ENCODE data around the gene TRPM1.
A peak's percentile ranks its signal among the peaks of the same experiment; 100 is the strongest.

Gene TRPM1

DNA sequence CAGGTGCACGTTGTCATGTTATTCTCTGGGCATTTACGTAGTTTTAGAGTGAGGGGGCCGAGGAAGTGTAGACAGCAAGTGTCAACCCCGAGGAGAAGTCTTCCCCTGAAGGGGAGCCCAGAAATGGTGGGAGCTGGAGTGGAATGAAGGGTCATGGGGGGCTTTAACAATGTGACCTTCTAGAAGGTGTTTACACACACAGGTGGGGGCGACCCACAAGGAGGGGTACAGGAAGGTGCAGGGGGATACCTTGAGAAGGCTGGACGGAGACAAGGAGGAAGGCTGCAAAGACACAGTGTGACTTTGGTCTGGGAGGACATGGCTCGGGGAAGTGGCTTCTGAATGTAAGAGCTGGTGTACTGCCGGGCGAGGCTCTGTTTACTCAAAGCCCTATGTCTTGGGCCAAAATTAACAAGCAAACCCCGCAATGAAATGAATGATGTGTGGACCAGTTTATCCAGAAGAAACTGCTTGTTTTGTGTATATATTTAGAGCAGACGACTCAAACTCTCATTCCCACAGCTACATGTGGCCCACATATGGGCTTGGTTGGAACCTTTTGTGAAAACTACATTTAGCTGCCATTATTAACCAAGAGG lies 18.7 kb downstream of the TRPM1 start:
- DNase-seq (ENCODE audit: low spot score) = no peak

DNA sequence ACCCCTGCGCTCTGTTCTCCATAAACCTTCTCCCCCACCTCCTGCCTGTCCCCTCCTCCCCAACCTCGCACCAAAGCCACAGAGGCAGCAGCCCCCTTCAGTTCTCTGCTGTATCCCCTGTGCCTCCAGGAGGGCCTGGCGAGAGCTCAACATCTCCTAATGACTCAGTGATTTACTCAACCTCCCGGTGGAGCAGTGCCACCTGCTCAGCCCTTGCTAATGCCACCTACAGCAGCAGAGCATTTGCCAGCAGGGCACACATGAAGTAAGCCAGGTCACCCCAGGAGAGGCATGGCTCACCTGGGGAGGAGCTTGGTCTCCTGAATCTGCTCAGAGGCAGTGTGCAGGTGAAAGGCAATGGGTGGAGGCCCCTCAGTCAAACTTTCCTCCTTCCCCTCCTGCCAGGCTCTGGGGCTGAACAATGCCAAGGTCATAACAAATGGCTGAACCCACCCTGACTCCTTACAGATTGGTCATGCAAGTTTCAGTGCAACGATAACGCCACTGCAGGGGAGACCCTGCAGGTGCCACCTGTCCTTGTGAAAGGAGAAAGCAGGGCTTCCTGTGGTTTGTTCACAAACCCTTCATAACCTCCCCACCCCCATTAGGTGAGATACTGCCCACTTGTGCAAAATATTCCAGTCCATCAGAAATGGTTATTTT lies 19.8 kb downstream of the TRPM1 start:
- no peak for DNase-seq (ENCODE audit: low spot score)

- DNase-seq (ENCODE audit: low spot score) = no peak
Observed at GRCh38 chr15:31081056-31081455, 20.5 kb downstream of the TRPM1 start.

- peak; percentile 90 for DNase-seq (ENCODE audit: low spot score)
Observed at GRCh38 chr15:31080591-31081014, 20.9 kb downstream of the TRPM1 start.

GRCh38 chr15:31079519-31079918 lies 22.0 kb downstream of the TRPM1 start:
- no peak for DNase-seq (ENCODE audit: low spot score)

GRCh38 chr15:31078471-31078870 lies 23.1 kb downstream of the TRPM1 start:
- no peak for DNase-seq (ENCODE audit: low spot score)

DNA sequence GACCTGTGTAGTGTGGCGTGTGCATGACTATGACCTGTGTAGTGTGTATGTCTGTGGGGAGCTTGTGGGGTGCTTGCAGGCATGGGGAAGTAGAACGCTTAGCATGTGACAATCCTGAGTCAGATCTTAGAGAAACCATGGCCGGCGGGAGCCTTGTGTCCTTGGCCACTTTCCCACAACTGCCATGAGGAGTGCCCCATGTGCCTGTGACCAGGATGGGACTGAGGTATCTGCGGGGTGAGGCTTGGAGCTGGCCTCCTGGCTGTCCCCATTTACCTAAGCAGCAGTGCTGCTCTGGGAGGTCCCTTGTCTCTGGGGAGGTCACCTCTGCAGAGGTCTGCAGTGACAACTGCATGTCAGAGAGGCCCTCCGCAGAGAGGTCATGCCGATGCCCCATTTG lies 23.6 kb downstream of the TRPM1 start:
- no peak for DNase-seq (ENCODE audit: low spot score)

DNA sequence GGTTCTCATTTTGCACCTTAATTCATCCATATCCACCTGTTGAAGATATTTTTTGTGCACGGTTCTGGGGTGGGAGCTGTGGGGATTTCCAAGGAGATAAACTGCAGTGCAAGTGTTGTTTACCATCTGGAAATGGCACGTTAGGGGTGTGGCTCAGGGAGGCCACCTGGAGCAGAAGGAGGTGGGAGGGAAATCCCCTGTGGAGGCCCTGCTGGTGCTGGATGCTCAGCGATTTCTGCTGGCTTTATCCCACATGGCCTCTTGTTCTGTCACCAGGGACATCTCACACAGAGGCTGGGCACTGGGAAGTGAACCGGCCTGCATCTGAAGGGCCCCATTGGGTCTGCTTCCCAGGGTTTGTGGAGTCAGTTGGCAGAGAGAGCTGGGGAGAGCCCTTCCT lies 24.3 kb downstream of the TRPM1 start:
- DNase-seq (ENCODE audit: low spot score) = no peak

DNA sequence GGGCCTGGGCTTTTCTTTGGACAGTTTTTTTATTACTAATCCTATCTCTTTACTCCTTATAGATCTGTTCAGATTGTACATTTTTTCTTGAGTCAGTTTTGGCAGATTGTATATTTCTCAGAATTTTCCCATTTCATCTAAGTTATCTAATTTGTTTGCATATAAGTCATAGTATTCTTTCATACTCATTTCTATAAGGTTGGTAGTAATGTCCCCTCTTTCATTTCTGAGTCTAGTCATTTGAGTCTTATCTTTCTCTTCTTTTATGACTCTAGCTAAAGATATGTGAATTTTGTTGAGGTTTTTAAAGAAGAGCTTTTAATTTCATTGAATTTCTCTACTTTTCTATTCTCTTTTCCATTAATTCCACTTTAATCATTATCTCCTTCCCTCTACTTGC lies 27.2 kb downstream of the TRPM1 start:
- DNase-seq (ENCODE audit: low spot score) = no peak

GRCh38 chr15:31070867-31071266 lies 30.7 kb downstream of the TRPM1 start:
- no peak for DNase-seq (ENCODE audit: low spot score)

DNA sequence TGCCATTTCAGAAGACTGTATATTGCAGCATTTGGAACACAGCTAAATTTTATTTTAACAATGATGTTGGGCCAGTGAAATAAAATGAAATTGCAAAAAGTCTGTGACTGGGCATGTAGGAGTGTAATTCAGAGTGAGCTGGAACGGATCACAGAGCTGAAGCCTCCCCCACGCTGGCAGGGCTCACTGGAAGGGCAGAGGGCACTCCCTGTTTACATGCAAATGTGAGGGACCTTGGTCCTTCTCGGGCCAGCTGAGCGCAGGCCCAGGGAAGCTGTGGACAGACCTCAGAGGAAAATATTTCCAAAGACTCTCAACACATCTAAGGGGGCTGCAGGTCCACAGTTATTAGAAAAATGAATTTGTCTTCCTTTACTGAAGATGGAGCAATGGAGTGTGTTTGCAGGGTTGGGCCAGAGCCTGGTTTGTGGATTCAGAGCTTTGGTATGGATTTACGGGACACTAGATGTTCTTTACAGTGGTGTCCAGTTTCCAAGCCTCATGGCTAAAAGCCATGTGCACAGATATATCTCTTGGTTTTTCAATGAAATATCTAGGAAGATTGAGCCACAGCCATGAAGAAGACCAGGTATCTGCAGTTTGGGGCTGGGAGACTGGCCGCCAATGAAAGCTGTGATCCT lies 32.0 kb downstream of the TRPM1 start:
- DNase-seq (ENCODE audit: low spot score) = no peak

- no peak for DNase-seq (ENCODE audit: low spot score)
Observed at GRCh38 chr15:31067890-31068603, 33.5 kb downstream of the TRPM1 start.

DNA sequence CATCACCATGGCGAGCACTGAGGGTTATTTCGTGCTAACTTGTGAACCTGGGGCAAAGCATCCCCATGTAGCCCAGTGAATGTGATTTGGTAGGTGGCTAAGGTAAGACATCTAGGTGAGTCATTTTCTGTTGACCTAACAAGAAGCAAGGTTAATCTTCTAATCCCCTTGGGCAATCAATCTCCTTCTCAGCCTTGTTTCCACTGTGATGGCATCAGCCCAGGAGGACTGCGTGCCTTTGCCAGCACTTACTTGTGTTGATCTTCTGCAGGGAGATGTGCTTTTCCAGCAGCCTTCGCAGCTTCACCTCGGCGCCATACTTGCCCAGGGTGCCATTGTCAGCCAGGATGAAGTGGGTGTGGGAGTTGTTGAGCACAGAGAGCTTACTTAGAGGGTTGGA lies 35.7 kb downstream of the TRPM1 start:
- DNase-seq (ENCODE audit: low spot score) = no peak

DNA sequence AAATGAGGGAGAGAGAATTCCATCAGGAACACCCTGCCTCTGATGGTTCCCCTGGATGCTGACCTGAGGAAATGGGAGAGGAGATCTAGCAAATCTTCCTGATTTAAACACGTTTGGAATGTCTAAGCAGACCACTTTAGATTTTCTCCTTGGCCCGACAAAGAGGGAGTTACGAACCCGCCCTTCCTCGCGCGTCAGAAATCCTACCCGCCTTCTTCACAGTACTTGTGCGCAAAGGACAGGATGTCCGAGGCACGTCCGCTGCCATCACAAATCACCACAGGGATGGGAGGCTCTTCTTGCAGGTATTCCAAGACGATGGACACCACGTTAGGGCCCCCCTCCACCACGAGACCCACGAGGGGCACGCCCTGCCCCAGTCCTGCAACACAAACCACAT lies 38.6 kb downstream of the TRPM1 start:
- DNase-seq (ENCODE audit: low spot score) = no peak

DNA sequence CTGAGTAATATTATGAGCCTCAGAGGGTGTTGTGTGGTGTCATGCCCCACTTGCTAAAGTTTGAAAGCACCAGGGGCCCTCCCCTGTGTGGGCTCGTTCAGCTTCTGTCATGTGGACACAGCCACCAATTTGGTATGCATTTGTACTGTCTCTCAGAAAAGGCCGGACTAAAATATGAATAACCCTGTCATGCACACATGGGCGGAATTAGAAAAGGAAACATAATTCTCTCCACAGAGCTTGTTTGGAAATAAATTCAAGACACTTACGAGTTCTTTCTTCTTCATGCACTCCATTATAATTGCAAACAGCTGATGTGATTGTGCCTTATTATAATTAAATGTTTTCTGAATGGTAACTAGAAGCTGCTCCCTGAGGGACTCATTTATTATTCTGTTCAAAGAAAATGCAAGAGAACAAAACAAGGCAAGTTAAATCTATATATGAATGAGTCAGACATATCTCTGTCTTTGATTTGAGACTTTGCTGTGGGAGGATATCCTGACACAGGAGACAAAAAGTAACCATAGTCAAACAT lies 39.1 kb downstream of the TRPM1 start:
- no peak for DNase-seq (ENCODE audit: low spot score)

DNA sequence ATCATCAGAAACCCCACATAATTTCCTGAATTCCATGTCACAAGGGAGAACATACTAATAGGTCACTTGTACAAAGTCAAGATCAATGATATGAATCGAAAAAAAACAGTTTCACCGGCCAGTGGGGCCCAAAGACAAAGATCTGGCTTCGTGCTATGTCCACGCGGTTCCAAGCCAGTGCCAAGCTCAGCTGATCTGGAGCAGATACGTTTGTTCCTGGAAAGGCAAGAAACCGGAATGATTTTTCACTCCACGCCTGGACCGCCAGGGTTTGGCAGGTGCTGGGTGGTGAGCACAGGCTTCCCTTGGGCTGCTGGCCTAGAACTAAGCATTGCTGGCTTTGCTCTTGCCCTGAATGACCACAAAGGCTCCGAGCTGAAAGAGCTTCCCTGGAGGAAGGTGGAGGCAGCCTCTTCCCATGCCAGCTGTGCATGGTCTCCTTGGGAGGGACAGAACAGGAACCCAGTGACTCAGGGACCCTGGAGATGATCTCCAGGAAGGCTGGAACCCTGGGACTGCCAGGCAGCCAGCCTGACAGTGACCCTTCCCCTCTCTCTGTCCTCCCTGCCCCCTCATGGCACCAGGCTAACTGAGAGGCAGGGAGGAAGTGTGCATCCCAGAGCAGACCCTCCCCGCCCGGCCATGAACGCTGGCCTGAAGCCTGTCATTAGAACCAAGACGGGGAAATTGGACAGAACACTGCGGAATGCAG lies 40.9 kb downstream of the TRPM1 start:
- no peak for DNase-seq (ENCODE audit: low spot score)

- no peak for DNase-seq (ENCODE audit: low spot score)
Observed at GRCh38 chr15:31058236-31058962, 43.1 kb downstream of the TRPM1 start.

- DNase-seq (ENCODE audit: low spot score) = no peak
Observed at GRCh38 chr15:31051496-31052080, 49.9 kb downstream of the TRPM1 start.

DNA sequence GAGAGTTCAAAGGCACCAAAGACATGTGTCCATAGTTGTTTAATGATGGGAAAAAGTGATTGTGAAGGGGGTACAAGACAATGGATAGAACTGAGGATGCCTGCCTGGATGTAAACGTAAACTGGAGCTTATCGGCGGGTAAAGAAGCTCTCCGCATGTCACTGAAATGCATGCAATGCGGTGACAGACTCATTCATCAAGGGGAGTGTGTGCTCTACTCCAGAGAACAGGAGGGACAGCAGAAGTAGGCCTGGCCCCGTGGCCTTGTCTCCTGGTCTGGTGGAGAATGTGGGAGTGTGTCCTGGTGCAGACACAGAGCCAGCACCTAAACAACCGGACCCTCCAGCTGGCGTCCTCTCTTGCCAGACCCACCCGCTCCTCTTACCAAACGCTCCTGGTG lies 50.6 kb downstream of the TRPM1 start:
- no peak for DNase-seq (ENCODE audit: low spot score)

- no peak for DNase-seq (ENCODE audit: low spot score)
Observed at GRCh38 chr15:31049682-31050615, 51.6 kb downstream of the TRPM1 start.

Measured in ecto neural progenitor cell (in vitro differentiated cells).